Occipital lobe (tissue), 2 donors: Measurements from ENCODE around the gene NCF2. TPM values are rescaled to one million over a fixed set of nuclear protein-coding genes. Genes with fewer than 3 reads are reported as not detected.
A peak's percentile ranks its signal among the peaks of the same experiment; 100 is the strongest.
"Not testable (repeated sequence)": the region's sequence is repeated elsewhere in the genome, so short reads cannot be mapped to it uniquely, and the experiment has no call there.

Experiments
- DNase-seq: peaks from one replicate; lab custom pipeline; 2025; lab: John Stamatoyannopoulos, UW
- total RNA-seq: library from RNA; depleted of rRNA; stranded (reverse); fragments of >200 nt; gene quantifications from one replicate; pipeline ENCODE4 v1.2.3, GENCODE V29; 2014

Gene NCF2, protein sequence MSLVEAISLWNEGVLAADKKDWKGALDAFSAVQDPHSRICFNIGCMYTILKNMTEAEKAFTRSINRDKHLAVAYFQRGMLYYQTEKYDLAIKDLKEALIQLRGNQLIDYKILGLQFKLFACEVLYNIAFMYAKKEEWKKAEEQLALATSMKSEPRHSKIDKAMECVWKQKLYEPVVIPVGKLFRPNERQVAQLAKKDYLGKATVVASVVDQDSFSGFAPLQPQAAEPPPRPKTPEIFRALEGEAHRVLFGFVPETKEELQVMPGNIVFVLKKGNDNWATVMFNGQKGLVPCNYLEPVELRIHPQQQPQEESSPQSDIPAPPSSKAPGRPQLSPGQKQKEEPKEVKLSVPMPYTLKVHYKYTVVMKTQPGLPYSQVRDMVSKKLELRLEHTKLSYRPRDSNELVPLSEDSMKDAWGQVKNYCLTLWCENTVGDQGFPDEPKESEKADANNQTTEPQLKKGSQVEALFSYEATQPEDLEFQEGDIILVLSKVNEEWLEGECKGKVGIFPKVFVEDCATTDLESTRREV
- 4.8 TPM for total RNA-seq

DNA sequence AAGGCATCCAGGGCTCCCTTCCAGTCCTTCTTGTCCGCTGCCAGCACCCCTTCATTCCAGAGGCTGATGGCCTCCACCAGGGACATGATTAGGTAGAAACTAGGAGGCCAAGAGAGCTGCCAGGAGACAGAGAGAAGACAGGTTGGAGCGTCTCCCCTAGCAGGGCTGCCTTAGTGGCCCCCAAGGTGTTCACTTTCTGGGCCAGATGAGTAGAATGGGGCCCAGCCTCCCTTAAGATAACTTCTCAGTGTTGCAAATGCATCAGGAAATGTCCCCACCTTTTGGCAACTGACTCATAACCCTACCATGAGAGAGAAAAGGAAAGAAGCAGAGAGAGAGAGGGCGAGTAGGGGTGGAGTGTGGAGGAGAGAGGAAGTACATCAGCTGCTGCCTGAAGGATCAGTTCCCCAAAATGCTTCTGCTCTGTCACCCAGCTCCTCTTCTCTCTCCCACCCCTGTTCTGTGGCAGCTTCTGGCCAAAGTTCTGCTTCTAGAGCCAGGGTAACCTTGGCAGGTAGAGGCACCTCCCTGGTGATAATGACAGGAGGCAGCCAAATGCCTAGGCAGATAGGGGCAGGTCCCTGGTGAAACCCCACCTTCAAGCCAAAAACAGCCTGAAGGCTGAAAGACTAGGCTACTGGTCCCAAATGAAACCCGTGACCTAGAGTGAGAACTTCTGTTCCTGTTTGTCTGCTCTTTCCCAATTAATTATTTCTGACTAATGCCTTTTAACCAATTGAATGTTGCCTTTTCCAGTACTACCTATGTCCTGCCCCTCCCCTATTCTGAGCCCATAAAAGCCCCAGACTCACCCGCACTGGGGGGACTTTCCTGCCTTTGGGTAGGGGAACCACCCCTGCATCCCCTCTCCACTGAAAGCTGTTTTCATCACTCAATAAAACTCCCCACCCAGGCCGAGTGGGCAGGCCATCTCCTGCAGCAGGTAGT, at the start of gene NCF2:
NCF2 (minus strand) TSS at position 216 of the 948 bp plus-strand sequence; CDS start at position 86, 130 bp downstream.
- no peak for DNase-seq

GRCh38 chr1:183638649-183639387, 48.6 kb upstream of the NCF2 start:
- no peak for DNase-seq

GRCh38 chr1:183636783-183637182, 46.5 kb upstream of the NCF2 start:
- no peak for DNase-seq

DNA sequence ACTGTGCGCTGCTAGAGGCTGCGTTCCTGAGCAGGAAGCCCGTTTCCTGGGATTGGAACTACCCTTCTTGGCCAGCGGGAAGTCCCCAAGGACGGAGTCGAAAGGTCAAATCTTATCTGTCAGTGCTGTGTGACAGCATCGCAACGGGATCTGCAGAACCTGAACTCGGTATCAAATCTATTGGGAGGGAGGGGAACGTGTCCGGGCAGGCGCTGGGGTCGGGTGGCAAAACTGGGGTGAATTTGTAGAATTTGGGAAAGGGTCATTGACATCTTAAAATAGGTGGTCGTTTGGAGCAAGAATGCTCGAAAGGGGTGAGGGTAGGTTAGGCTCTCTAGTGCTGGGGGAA, 46.0 kb upstream of the NCF2 start:
- no peak for DNase-seq

DNA sequence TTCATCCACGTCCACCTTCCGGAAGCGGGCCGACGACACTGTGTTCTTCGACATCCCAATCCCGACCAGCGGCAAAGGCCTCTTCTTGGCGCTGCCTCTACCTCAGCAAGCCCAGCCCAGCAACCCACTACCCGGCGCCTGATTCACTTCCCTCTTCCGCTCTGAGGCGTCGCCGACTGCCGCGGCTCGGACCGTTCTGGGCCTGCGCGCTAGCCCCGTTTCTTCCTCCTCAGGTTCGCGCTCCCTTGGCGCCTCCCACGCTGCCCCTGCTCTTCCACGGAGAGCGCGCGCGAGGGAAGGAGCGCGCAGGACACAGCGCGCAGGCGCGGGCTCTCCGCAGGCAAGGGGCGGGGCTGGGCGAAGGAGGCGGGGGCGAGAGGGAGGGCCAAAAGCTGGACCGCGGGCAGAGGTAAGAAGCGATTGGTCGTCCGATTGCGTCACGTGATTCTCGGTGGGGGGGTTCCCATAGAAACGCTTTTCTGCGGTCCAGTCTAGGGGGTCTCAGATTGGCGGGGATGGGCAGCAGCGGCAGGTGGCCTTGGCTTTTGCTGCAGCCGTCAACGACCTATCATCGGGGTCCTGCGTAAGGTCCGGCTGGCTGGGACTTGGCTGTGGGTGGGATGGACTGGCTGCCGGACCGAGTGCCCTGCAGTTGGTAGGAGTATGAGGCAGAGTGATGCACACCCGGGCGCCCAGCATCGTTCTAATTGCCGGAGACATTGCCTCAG, 45.5 kb upstream of the NCF2 start, which contains the start of gene ARPC5:
ARPC5 (minus strand) TSS at position 178 of the 728 bp plus-strand sequence; CDS start at position 54, 124 bp downstream.
- peak; percentile 96 for DNase-seq

GRCh38 chr1:183635099-183635605, 44.9 kb upstream of the NCF2 start:
- DNase-seq = no peak

GRCh38 chr1:183634429-183635065, 44.3 kb upstream of the NCF2 start:
- no peak for DNase-seq

- no peak for DNase-seq
Observed at GRCh38 chr1:183633676-183634343, 43.6 kb upstream of the NCF2 start.

GRCh38 chr1:183632964-183633363, 42.7 kb upstream of the NCF2 start:
- no peak for DNase-seq

DNA sequence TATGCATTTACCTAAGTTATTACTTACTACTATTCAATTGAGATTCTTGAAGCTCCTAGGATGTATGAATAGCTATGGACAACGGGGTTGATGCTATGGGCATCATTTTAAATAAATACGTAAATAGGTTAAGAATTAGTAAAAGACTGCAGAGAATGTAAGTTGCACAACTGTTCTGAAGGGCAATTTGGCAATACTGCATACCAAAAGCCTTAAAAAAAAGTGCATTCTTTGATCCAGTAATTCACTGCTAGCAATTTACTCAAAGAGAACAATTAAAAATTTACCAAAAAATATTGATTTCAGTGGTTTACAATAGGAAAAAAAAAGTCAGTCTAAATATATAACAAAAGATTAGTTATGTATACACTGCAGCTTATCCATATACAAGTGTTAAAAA, 41.9 kb upstream of the NCF2 start:
- DNase-seq = no peak

- DNase-seq = no peak
Observed at GRCh38 chr1:183630748-183631147, 40.5 kb upstream of the NCF2 start.

DNA sequence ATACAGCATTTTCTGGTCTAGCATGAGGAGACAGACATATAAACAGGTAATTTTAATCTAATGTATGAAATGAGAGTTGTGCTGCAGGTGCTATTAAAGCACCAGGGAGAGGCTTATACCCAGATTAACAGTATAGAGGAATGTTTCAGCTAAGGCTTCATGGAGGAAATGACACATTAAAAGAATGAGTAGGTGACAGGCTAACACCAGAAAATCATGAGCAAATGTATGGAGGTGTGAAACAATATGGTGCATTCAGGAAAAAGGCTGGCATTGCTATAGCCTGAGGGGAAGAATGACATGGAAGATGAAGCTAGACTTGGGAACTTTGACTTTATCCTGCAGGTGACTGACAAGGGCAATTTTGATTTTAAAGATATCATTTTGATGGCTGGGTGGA, 38.3 kb upstream of the NCF2 start:
- no peak for DNase-seq

DNA sequence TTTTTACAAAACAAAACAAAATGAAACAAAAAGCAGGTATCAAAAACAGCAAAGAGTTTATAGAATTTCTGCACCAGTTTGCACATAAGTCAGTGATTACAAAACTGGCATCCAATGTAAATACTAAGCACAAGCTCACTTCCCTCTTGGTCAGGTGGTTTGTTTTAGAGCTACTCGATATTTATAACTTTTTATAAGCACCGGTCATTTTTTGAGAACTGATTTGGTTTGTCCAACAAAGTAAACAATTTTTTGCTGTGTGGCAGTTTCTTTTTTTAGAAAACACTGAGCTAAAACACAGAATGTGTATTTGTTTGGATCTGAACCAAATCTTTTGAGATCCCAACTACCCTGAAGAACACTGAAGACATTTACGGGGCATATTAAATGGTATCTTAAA, 36.0 kb upstream of the NCF2 start:
- not testable (repeated sequence) for DNase-seq

GRCh38 chr1:183622884-183623785, 32.9 kb upstream of the NCF2 start:
- DNase-seq = no peak

DNA sequence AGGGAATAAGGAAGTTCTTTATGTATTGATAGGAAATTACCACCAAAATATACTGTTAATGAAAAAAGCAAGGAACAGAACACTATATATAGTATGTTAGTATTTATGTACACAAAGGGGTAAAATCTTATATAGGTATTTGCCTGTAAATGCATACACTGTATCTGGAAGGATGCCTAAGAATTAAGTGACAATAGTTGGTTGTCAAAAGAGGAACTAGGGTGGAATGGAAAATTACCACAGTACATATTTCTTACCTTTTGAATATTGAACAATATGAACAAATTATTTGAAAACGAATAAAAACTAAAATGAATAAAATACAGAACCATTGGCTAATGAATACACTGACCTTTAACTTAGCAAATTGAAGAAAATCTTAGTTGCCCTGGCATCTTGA, 31.8 kb upstream of the NCF2 start:
- DNase-seq = no peak

DNA sequence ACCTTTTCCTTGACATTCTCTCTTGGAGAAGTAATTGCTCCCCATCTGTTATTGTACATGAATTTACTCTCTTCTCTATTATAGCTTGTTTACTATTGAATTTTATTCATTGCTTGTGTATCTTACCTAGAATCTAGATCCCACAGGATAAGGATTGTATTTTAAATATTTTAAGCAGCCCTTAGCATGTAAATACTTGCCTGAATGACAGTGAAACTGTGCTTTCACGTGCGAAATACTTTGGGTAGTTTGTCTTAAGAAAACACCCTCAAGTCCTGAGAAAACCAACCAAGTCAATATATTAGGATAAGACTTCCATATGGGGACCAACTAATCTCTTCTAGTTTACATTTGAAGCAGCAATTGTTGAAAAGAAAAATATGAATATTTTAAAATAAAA, 30.1 kb upstream of the NCF2 start:
- DNase-seq = no peak

DNA sequence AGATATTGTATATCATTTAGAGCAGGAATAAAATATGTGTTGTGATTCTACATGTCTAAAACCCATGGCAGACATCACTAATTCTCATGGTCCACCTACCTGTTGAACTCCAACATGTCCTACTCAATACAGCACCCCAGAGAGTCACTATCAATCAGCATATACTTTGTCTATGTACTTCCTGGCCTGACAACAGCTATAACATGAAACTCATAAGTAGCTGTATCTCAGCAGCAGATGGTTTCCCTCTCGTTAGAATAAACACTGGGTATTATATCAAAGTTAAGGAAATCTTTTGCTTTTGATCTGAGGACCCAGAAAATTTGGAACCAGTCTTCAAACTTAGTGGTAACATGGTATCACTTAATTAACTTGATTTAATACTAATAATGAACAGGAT, 29.5 kb upstream of the NCF2 start:
- DNase-seq = no peak

- not testable (repeated sequence) for DNase-seq
Observed at GRCh38 chr1:183618202-183618601, 27.9 kb upstream of the NCF2 start.
